ENCODE measurements around the gene PRPF40B. TPM values are rescaled to one million over a fixed set of nuclear protein-coding genes. Genes with fewer than 3 reads are reported as not detected.

PRPF40B gene
- total and polyA plus RNA-seq, 3 donors from 2014 or later, result 49.2 to 66.8 (median 66.7) TPM

DNA sequence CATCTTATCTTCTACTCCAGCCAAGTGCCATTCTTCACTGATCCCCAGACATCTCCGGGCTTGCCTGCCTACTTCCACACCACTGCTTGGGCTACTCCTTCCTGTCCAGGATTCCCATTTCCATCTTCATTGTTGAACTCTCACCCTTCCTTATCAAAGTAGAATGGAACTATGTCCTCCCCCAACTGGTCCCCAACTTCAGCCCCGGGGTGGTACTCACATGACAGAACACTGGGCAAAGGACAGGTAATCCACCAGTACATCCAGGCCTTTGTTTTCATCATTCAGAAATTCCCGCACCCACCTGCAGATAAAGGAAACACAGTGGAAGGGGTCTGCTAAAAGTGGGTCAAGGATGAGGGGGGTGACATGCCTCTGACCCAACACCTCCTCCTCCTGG, 38.4 kb downstream of the PRPF40B start:
- Histone ChIP-seq H3K9me3 (no peaks in the 10 kb centered on the region), H3K36me3 (ENCODE audit: low read depth, missing control alignments) (no peaks in the 10 kb centered on the region), H3K4me3 (no peak overlapping the region), H3K27ac (peak overlapping the region in 1 of 2 donors; percentile 54), H3K27me3 (no peaks in the 10 kb centered on the region), H3K4me1 (peaks cover 47% of the 10 kb centered on the region)
- no peak for DNase-seq
- intact Hi-C loops (cut with DNase I; ENCODE audit: low total_unique reads), result no loop called here
- no peak for TF ChIP-seq POLR2A (IDR thresholded peaks at IDR 0.05)
- TF ChIP-seq, protein P1, sequence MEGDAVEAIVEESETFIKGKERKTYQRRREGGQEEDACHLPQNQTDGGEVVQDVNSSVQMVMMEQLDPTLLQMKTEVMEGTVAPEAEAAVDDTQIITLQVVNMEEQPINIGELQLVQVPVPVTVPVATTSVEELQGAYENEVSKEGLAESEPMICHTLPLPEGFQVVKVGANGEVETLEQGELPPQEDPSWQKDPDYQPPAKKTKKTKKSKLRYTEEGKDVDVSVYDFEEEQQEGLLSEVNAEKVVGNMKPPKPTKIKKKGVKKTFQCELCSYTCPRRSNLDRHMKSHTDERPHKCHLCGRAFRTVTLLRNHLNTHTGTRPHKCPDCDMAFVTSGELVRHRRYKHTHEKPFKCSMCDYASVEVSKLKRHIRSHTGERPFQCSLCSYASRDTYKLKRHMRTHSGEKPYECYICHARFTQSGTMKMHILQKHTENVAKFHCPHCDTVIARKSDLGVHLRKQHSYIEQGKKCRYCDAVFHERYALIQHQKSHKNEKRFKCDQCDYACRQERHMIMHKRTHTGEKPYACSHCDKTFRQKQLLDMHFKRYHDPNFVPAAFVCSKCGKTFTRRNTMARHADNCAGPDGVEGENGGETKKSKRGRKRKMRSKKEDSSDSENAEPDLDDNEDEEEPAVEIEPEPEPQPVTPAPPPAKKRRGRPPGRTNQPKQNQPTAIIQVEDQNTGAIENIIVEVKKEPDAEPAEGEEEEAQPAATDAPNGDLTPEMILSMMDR (IDR thresholded peaks at IDR 0.05), result no peak
- 87 to 96% methylated on average over 3 of the region's 3 CpGs for WGBS, 2 donors

DNA sequence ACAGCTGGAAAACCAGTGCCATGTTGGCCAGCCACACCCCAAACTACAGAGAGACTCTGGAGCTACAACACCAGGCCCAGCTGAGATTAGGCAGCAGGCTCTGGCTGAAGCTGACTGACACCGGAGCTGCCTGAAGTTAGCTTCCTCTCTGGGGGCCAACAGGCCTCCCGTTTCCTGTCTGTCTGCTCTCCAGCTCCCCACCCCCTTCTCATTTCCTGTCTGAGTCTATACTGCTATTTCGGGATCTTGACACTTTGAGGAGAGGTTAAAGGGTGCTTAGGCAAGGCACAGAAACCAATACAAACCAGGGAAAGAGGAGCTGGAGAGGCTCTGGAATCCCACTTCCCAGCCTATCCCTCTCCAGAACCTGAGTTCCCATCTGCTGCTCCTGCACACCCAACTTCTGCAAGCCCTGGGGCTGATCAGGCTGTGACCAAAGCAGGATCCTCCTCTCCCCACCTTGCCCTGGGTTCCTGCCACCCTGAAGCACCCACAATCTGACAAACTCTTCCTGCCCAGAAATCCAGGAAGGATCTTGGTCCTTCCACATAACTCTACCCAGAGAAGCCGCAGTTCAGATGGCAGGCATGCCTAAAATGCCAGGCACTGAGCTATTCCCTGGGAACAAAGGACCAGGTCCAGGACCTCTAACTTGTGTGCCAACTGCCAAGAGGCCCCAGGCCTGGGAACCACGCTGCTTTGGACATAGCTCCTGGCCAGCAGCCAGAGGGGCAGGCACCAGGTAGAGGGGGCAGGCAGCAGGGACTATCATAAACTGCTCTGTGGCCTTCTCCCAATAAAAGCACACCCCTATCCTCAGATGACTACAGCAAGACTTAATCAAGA, 39.9 kb downstream of the PRPF40B start:
- intact Hi-C loops (cut with DNase I; ENCODE audit: low total_unique reads), result no loop called here
- Histone ChIP-seq H3K4me3 (no peak overlapping the region), H3K27me3 (no peaks in the 10 kb centered on the region), H3K36me3 (ENCODE audit: low read depth, missing control alignments) (no peaks in the 10 kb centered on the region), H3K9me3 (no peaks in the 10 kb centered on the region), H3K4me1 (peaks cover 47% of the 10 kb centered on the region), H3K27ac (peak overlapping the region; percentile 47 to 54)
- WGBS, 2 donors, result 47 to 53% methylated on average over 3 to 5 of the region's 5 CpGs
- peak; percentile 51 for DNase-seq
- TF ChIP-seq, protein P1 (IDR thresholded peaks at IDR 0.05), result no peak
- TF ChIP-seq POLR2A (IDR thresholded peaks at IDR 0.05), result no peak

DNA sequence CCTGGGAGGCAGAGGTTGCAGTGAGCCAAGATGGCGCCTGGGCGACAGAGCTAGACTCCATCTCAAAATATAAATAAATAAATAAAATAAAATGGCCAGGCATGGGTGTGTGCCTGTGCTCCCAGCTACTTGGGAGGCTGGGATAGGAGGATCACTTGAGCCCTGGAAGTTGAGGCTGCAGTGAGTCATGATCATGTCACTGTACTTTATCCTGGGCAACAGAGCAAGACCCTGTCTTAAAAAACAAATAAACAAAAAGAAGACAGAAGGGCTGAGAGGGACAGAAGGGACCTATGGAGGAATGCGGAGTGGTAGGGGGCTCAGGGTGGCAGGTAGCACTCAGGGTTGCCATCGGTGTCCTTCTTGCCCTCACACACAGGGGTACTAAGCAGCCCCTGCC, 40.8 kb downstream of the PRPF40B start:
- no peak for TF ChIP-seq POLR2A (IDR thresholded peaks at IDR 0.05)
- TF ChIP-seq, protein P1 (IDR thresholded peaks at IDR 0.05), result no peak
- no peak for DNase-seq
- WGBS, 2 donors, result 89 to 96% methylated on average over 4 of the region's 4 CpGs
- intact Hi-C loops (cut with DNase I; ENCODE audit: low total_unique reads), result no loop called here
- no peak overlapping the region for H3K27ac ChIP-seq
- H3K4me3 ChIP-seq, result no peak overlapping the region
- H3K9me3 ChIP-seq, result no peaks in the 10 kb centered on the region
- no peaks in the 10 kb centered on the region for H3K36me3 ChIP-seq (ENCODE audit: low read depth, missing control alignments)
- H3K4me1 ChIP-seq, result peaks cover 47% of the 10 kb centered on the region
- H3K27me3 ChIP-seq, result no peaks in the 10 kb centered on the region

DNA sequence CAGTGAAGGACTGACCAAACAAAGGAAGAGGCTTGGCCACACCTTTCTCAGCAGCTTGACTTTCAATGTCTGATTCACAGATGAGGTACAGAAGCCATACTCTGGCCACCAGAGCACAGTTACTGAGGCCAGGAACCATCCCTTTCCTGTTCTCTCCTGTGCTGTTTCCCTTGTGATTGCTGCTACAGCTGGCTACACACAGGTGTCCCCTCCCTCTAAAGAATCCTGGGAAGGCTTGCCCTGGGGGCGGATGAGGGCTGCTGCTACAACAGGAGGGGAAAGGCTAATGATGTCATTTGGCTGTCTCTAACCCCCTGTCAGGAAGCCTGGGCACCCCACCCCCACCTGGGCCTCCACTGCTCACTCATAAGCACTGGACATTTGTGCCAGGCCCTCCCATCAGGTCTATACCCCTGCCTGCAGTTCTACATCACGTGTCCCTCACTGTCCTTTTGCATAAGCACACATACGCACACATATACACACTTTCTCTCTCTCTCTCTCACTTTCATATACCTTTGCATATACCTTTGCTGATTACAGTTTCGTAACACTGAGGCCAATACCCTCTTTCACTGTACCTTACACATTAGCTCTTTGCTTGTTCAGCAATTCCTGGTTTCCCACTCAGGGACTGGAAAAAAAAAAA, 41.4 kb downstream of the PRPF40B start:
- no peak overlapping the region for H3K27ac ChIP-seq
- TF ChIP-seq, protein P1 (IDR thresholded peaks at IDR 0.05), result no peak
- TF ChIP-seq POLR2A (IDR thresholded peaks at IDR 0.05), result no peak
- 87 to 95% methylated on average over 4 of the region's 4 CpGs for WGBS, 2 donors
- DNase-seq, result no peak
- peaks cover 44% of the 10 kb centered on the region for H3K4me1 ChIP-seq
- no peaks in the 10 kb centered on the region for H3K36me3 ChIP-seq (ENCODE audit: low read depth, missing control alignments)
- H3K27me3 ChIP-seq, result no peaks in the 10 kb centered on the region
- H3K9me3 ChIP-seq, result no peaks in the 10 kb centered on the region
- H3K4me3 ChIP-seq, result no peak overlapping the region
- intact Hi-C loops (cut with DNase I; ENCODE audit: low total_unique reads), result no loop called here

All from testis (tissue), 3 donors.